B cell (primary cell): ENCODE data around the gene OTX2. TPM values are rescaled to one million over a fixed set of nuclear protein-coding genes. Genes with fewer than 3 reads are reported as not detected.

Source experiments
- ATAC-seq: fragments of 200-7000 bp; cut with Tn5 transposase; one replicate; pipeline ENCODE4 v1.10.0; 2021; ENCODE audit warnings: low read depth, mild to moderate bottlenecking, moderate number of reproducible peaks, moderate library complexity
- CTCF ChIA-PET: fragments of 350-600 bp; sonication (Branson Sonifier 250); formaldehyde crosslinking; loops from one replicate; lab custom pipeline; 2021; ENCODE audit warnings: antibody characterized with exemption, inconsistent platforms; lab: Charles Lee
- POLR2A ChIA-PET: fragments of 350-600 bp; sonication (Branson Sonifier 250); formaldehyde crosslinking; loops from one replicate; lab custom pipeline; 2021; ENCODE audit warnings: antibody characterized with exemption; lab: Charles Lee
- DNase-seq: peaks from one replicate; pipeline ENCODE4 v3.0.0; 2013
- H2AFZ ChIP-seq: 2 replicates; pipeline ENCODE4 v1.6.1; 2012; ENCODE audit warnings: mild to moderate bottlenecking, low read depth, low read length; ENCODE audit not compliant: insufficient read depth, poor library complexity, severe bottlenecking
- H3K27ac ChIP-seq, 2 donors: 1 replicate in 1 of 2; 2 replicates in 1 of 2; pipeline ENCODE4 v1.5.1; 2012 to 2013; ENCODE audit warnings: low read length in 2 of 2, mild to moderate bottlenecking in 2 of 2, moderate library complexity in 1 of 2
- H3K27me3 ChIP-seq, 4 experiments: fragments of 200-600 bp in 1 of 4; sonication (generic) in 1 of 4; replicated peaks in 1 of 4; 1 replicate in 2 of 4; 2 replicates in 2 of 4; pipeline versions ENCODE4 v1.6.1 to v1.7.0; 2013 to 2016; ENCODE audit warnings: low read length in 3 of 4, mild to moderate bottlenecking in 2 of 4, mixed read lengths in 1 of 4, moderate library complexity in 1 of 4; ENCODE audit not compliant: insufficient read depth in 4 of 4, control insufficient read depth in 3 of 4; ENCODE audit errors: control extremely low read depth in 1 of 4
- H3K36me3 ChIP-seq, 2 experiments: replicated peaks in 1 of 2; 1 replicate in 1 of 2; 2 replicates in 1 of 2; pipeline versions ENCODE4 v1.6.1 to v1.7.1; 2013; ENCODE audit warnings: low read length in 1 of 2; ENCODE audit not compliant: insufficient read depth in 2 of 2, control insufficient read depth in 1 of 2; ENCODE audit errors: control extremely low read depth in 1 of 2, extremely low read depth in 1 of 2
- H3K4me1 ChIP-seq, 2 donors: fragments of 200-600 bp in 1 of 2; sonication (generic) in 1 of 2; 1 replicate in 1 of 2; 2 replicates in 1 of 2; pipeline versions ENCODE4 v1.5.1 to v1.6.1; 2013 to 2017; ENCODE audit warnings: low read length in 2 of 2; ENCODE audit not compliant: control insufficient read depth in 2 of 2, insufficient read depth in 2 of 2
- H3K4me2 ChIP-seq: replicated peaks from 2 replicates; pipeline ENCODE3; 2012; ENCODE audit warnings: mild to moderate bottlenecking, low read depth, low read length; ENCODE audit not compliant: poor library complexity, severe bottlenecking
- H3K4me3 ChIP-seq, 5 experiments: fragments of 200-600 bp in 1 of 5; sonication (generic) in 1 of 5; 1 replicate in 3 of 5; 2 replicates in 2 of 5; pipeline versions ENCODE4 v1.5.1 to v1.7.0; 2011 to 2016; ENCODE audit warnings: low read length in 4 of 5, mild to moderate bottlenecking in 4 of 5, low read depth in 2 of 5, control low read depth in 1 of 5, moderate library complexity in 1 of 5; ENCODE audit not compliant: insufficient read depth in 1 of 5; ENCODE audit errors: control extremely low read depth in 1 of 5, extremely low read depth in 1 of 5
- H3K79me2 ChIP-seq: fragments of 200-600 bp; sonication (generic); one replicate; pipeline ENCODE4 v1.6.0; 2016; ENCODE audit warnings: low read length; ENCODE audit not compliant: control insufficient read depth, insufficient read depth
- H3K9ac ChIP-seq: fragments of 200-600 bp; sonication (generic); 2 replicates; pipeline ENCODE4 v1.6.1; 2017; ENCODE audit warnings: mild to moderate bottlenecking, low read length, moderate library complexity
- H3K9me3 ChIP-seq, 3 donors: one replicate each; pipeline versions ENCODE4 v1.6.1 to v1.7.1; 2013; ENCODE audit warnings: low read length in 2 of 3; ENCODE audit not compliant: control insufficient read depth in 2 of 3, insufficient read depth in 1 of 3; ENCODE audit errors: control extremely low read depth in 1 of 3
- H4K20me1 ChIP-seq: 2 replicates; pipeline ENCODE4 v1.6.0; 2012; ENCODE audit warnings: mild to moderate bottlenecking, low read length; ENCODE audit not compliant: insufficient read depth, control insufficient read depth, poor library complexity, severe bottlenecking
- H3K27ac Mint-ChIP-seq: one replicate; pipeline ENCODE4 v1.8.0; 2021; ENCODE audit warnings: mixed read lengths
- H3K27me3 Mint-ChIP-seq: one replicate; pipeline ENCODE4 v1.8.0; 2021; ENCODE audit warnings: mixed read lengths
- H3K4me1 Mint-ChIP-seq: one replicate; pipeline ENCODE4 v1.8.0; 2021; ENCODE audit warnings: mixed read lengths
- H3K4me3 Mint-ChIP-seq: one replicate; pipeline ENCODE4 v1.8.0; 2021; ENCODE audit warnings: mixed read lengths
- H3K9me3 Mint-ChIP-seq: one replicate; pipeline ENCODE4 v1.8.0; 2022; ENCODE audit warnings: mixed read lengths; ENCODE audit not compliant: insufficient read depth
- EZH2 ChIP-seq: IDR thresholded peaks from 2 replicates; pipeline ENCODE4 v1.6.1; 2012; ENCODE audit warnings: borderline replicate concordance, low read depth, mild to moderate bottlenecking, moderate library complexity, low read length; ENCODE audit not compliant: insufficient read depth, poor library complexity, severe bottlenecking
- WGBS: methylation state at CpG from one replicate; pipeline ENCODE4 v1.1.5; 2013; ENCODE audit warnings: missing lambda C conversion rate; ENCODE audit not compliant: insufficient coverage; 5-methylcytosine and 5-hydroxymethylcytosine counted together
- intact Hi-C: fragments of 100-400 bp; cut with micrococcal nuclease; formaldehyde crosslinking; loops from one replicate; pipeline ENCODE4 v1.10.0; 2022
- polyA plus RNA-seq: library from polyadenylated mRNA; depleted of rRNA; stranded (reverse); fragments of >200 nt; gene quantifications from 2 replicates; pipeline ENCODE4 v1.2.3, GENCODE V29; 2012
- total RNA-seq, 2 donors: library from RNA; stranded (reverse); fragments of 120-200 nt in 1 of 2; gene quantifications; 1 replicate in 1 of 2; 2 replicates in 1 of 2; pipeline versions ENCODE4 v1.2.3 to v1.2.4, GENCODE V29; 2013 to 2022
- TF ChIP-seq, protein P1 (sequence below): fragments of 200-600 bp; IDR thresholded peaks from one replicate; pipeline ENCODE4 v1.8.0; 2022; ENCODE audit warnings: antibody characterized with exemption, mild to moderate bottlenecking

The OTX2 gene
- total and polyA plus RNA-seq, 2 donors (not counting 1 experiment from before 2014, with no cell fraction given) = not detected

DNA sequence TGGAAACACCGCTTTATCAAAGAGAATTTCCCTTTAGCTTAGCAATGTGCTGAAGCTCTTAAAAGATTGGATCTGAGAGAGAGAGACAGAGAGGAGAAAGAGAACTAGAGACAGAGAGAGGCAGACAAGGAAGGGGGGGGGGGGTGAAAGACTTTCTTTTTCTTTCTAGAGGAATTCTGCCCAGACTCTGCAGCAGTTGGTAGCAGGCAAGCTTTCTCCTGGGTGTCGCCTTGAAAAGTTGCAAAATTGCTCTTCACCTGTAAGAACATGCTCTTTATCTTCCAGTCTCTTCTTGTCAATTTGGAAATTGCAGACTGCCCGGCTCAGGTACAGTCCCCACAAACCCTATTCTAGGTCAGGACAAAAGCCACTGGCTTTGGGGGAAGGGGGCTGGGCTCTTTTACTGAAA is 2.9 kb upstream of the OTX2 start:
- Histone ChIP-seq H3K4me1 (peaks cover 3 to 11% of the 10 kb centered on the region in 2 donors), H2AFZ (no peak overlapping the region), H3K27me3 (peaks cover 0 to 74% (median 55%) of the 10 kb centered on the region in 4 experiments), H3K4me3 (no peak overlapping the region), H3K9ac (no peak overlapping the region), H3K4me2 (no peak overlapping the region), H3K36me3 (no peaks in the 10 kb centered on the region), H3K27ac (no peak overlapping the region), H3K9me3 (peaks cover 0 to 44% (median 1%) of the 10 kb centered on the region in 3 donors), H4K20me1 (no peaks in the 10 kb centered on the region), H3K79me2 (no peaks in the 10 kb centered on the region)
- H3K27ac Mint-ChIP-seq = no peak overlapping the region
- intact Hi-C loops = no loop called here
- H3K4me3 Mint-ChIP-seq = no peak overlapping the region
- TF ChIP-seq, protein P1, sequence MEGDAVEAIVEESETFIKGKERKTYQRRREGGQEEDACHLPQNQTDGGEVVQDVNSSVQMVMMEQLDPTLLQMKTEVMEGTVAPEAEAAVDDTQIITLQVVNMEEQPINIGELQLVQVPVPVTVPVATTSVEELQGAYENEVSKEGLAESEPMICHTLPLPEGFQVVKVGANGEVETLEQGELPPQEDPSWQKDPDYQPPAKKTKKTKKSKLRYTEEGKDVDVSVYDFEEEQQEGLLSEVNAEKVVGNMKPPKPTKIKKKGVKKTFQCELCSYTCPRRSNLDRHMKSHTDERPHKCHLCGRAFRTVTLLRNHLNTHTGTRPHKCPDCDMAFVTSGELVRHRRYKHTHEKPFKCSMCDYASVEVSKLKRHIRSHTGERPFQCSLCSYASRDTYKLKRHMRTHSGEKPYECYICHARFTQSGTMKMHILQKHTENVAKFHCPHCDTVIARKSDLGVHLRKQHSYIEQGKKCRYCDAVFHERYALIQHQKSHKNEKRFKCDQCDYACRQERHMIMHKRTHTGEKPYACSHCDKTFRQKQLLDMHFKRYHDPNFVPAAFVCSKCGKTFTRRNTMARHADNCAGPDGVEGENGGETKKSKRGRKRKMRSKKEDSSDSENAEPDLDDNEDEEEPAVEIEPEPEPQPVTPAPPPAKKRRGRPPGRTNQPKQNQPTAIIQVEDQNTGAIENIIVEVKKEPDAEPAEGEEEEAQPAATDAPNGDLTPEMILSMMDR = no peak
- no peak for TF ChIP-seq EZH2
- ChIA-PET POLR2A (no interaction called here), CTCF (no interaction called here)
- ATAC-seq = no peak
- WGBS = 0% methylated on average over 1 of the region's 3 CpGs
- H3K4me1 Mint-ChIP-seq = peaks cover 5% of the 10 kb centered on the region
- no peak for DNase-seq
- H3K9me3 Mint-ChIP-seq = no peaks in the 10 kb centered on the region
- H3K27me3 Mint-ChIP-seq = peaks cover 66% of the 10 kb centered on the region

DNA sequence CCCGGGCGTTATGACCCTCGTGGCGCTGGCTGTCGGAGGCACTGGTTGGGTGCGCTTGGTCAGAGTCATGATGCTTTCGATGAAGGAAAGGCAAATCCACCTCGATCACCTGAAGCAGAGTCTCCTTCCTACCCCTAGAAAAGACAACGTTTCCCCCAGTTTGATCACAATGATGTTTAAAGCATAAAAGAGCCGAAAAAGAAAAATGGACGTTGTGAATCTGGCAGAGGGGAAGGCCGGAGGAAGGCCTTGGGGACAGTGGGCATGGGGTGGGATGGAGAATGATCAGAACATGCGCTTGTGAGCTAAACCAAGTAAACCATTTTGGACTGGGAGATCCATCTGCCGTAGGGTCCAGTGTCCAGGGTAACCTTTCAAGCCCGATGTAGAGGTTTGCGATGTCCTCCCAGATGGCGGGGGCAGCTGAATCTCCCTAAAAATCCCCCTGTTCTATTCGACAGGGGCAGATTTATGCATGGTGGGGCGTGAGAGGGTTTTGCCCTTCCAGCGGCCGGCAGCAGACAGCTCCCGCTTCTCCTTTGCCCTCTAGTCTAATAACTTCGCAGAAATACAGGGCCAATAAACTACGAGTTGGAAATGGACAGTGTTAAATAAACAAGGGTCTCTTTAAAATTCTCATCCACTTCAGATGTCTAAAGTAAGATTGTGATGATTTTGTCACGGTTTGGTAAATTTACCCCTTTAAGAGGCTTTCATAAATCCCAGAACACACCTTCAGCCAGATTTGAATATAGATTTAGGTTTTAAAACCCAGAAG is 2.3 kb upstream of the OTX2 start:
- Histone ChIP-seq H3K4me2 (no peak overlapping the region), H3K9me3 (peaks cover 0 to 40% (median 1%) of the 10 kb centered on the region in 3 donors), H3K4me1 (peaks cover 3 to 14% of the 10 kb centered on the region in 2 donors), H3K36me3 (no peaks in the 10 kb centered on the region), H4K20me1 (no peaks in the 10 kb centered on the region), H3K27ac (no peak overlapping the region), H3K4me3 (no peak overlapping the region), H3K27me3 (peaks cover 0 to 73% (median 56%) of the 10 kb centered on the region in 4 experiments), H3K9ac (no peak overlapping the region), H2AFZ (no peak overlapping the region), H3K79me2 (no peaks in the 10 kb centered on the region)
- Mint-ChIP-seq H3K27me3 (peaks cover 64% of the 10 kb centered on the region), H3K4me3 (no peak overlapping the region), H3K9me3 (no peaks in the 10 kb centered on the region), H3K27ac (no peak overlapping the region), H3K4me1 (peaks cover 5% of the 10 kb centered on the region)
- 16% methylated on average over 8 of the region's 25 CpGs for WGBS
- intact Hi-C loops = no loop called here
- DNase-seq (no peak), ATAC-seq (no peak)
- TF ChIP-seq, protein P1 = no peak
- no peak for TF ChIP-seq EZH2
- POLR2A ChIA-PET = no interaction called here
- CTCF ChIA-PET = no interaction called here
